ENCODE measurements around the gene RRP12.

- TF ChIP-seq SUZ12 (IDR thresholded peaks at IDR 0.05) (no peak), ZNF384 (IDR thresholded peaks at IDR 0.05) (no peak), FOXA1 (IDR thresholded peaks at IDR 0.05) (no peak), BHLHE40 (IDR thresholded peaks at IDR 0.05; ENCODE audit: borderline replicate concordance) (no peak), FOXK2 (IDR thresholded peaks at IDR 0.05) (no peak), ARNT (IDR thresholded peaks at IDR 0.05) (no peak), TARDBP (IDR thresholded peaks at IDR 0.05) (no peak)
These were observed 67.9 kb downstream of the RRP12 start for GRCh38 chr10:97333351-97333600.
